IMR-90 (cell line): Measurements from ENCODE around the gene AFAP1L1. TPM values are rescaled to one million over a fixed set of nuclear protein-coding genes. Genes with fewer than 3 reads are reported as not detected.

Experiments
- ATAC-seq: fragments of 200-7000 bp; cut with Tn5 transposase; 2 replicates; pipeline ENCODE4 v1.9.1; 2020; ENCODE audit warnings: low read depth, mild to moderate bottlenecking, moderate library complexity
- BruUV-seq: library from RNA; stranded (reverse); fragments of 400-500 nt; replicated peaks from 2 replicates; lab custom pipeline; 2021; lab: Mats Ljungman, UMichigan
- CTCF ChIA-PET: fragments of 300-600 bp; formaldehyde crosslinking; extraction: SDS; loops from one replicate; lab custom pipeline; 2021; ENCODE audit warnings: antibody characterized with exemption; lab: Yijun Ruan, JAX
- POLR2A ChIA-PET: fragments of 300-600 bp; sonication (Branson Sonifier 250); formaldehyde crosslinking; loops from one replicate; lab custom pipeline; 2022; ENCODE audit warnings: antibody characterized with exemption; ENCODE audit not compliant: unreplicated experiment; lab: Charles Lee
- DNase-seq: peaks from one replicate; pipeline ENCODE4 v3.0.0; 2013
- H2AFZ ChIP-seq: replicated peaks from 2 replicates; pipeline ENCODE3; 2013; ENCODE audit warnings: low read length, mild to moderate bottlenecking; ENCODE audit not compliant: poor library complexity
- H2AK5ac ChIP-seq: 2 replicates; pipeline ENCODE4 v1.6.1; 2013; ENCODE audit warnings: low read depth, low read length, inconsistent platforms
- H2AK9ac ChIP-seq: replicated peaks from 2 replicates; pipeline ENCODE3; 2013; ENCODE audit warnings: mild to moderate bottlenecking, low read depth, low read length, moderate library complexity; ENCODE audit not compliant: poor library complexity
- H2BK120ac ChIP-seq: 2 replicates; pipeline ENCODE4 v1.6.1; 2013; ENCODE audit warnings: low read depth, low read length, inconsistent platforms
- H2BK15ac ChIP-seq: 3 replicates; pipeline ENCODE4 v1.6.1; 2013; ENCODE audit warnings: low read depth, low read length, inconsistent platforms
- H2BK20ac ChIP-seq: 2 replicates; pipeline ENCODE4 v1.6.1; 2013; ENCODE audit warnings: low read depth, mild to moderate bottlenecking, inconsistent platforms, low read length, moderate library complexity
- H2BK5ac ChIP-seq: 2 replicates; pipeline ENCODE4 v1.6.1; 2013; ENCODE audit warnings: mild to moderate bottlenecking, low read depth, low read length, inconsistent platforms; ENCODE audit not compliant: poor library complexity, severe bottlenecking
- H3K14ac ChIP-seq: replicated peaks from 2 replicates; pipeline ENCODE4 v1.6.1; 2013; ENCODE audit warnings: low read depth, low read length, inconsistent platforms
- H3K18ac ChIP-seq: 2 replicates; pipeline ENCODE4 v1.6.1; 2013; ENCODE audit warnings: low read depth, low read length, control low read depth
- H3K23ac ChIP-seq: 2 replicates; pipeline ENCODE4 v1.6.1; 2013; ENCODE audit warnings: low read depth, low read length, inconsistent platforms
- H3K27ac ChIP-seq: 2 replicates; pipeline ENCODE4 v1.5.1; 2013; ENCODE audit warnings: mild to moderate bottlenecking, control low read depth, low read length; ENCODE audit not compliant: insufficient read depth
- H3K27me3 ChIP-seq: 2 replicates; pipeline ENCODE4 v1.6.1; 2013; ENCODE audit warnings: low read length; ENCODE audit not compliant: control insufficient read depth, insufficient read depth
- H3K36me3 ChIP-seq: 2 replicates; pipeline ENCODE4 v1.6.1; 2013; ENCODE audit warnings: low read length, mixed read lengths; ENCODE audit not compliant: control insufficient read depth, insufficient read depth
- H3K4ac ChIP-seq: 2 replicates; pipeline ENCODE4 v1.6.1; 2013; ENCODE audit warnings: low read depth, low read length, inconsistent platforms
- H3K4me1 ChIP-seq: 2 replicates; pipeline ENCODE4 v1.6.1; 2013; ENCODE audit warnings: low read length, mixed read lengths; ENCODE audit not compliant: control insufficient read depth, insufficient read depth
- H3K4me2 ChIP-seq: 2 replicates; pipeline ENCODE4 v1.6.1; 2013; ENCODE audit warnings: low read depth, mild to moderate bottlenecking, control low read depth, low read length, moderate library complexity
- H3K4me3 ChIP-seq: 2 replicates; pipeline ENCODE4 v1.5.1; 2013; ENCODE audit warnings: low read depth, mild to moderate bottlenecking, control low read depth, low read length, moderate library complexity; ENCODE audit not compliant: insufficient read depth
- H3K56ac ChIP-seq: 2 replicates; pipeline ENCODE4 v1.6.1; 2013; ENCODE audit warnings: low read length, inconsistent platforms; ENCODE audit not compliant: insufficient read depth; ENCODE audit errors: extremely low read depth
- H3K79me1 ChIP-seq, 2 experiments: 2 replicates each; pipeline ENCODE4 v1.6.1; 2013; ENCODE audit warnings: low read length in 2 of 2, inconsistent platforms in 1 of 2, low read depth in 1 of 2
- H3K9ac ChIP-seq: 2 replicates; pipeline ENCODE4 v1.6.1; 2013; ENCODE audit warnings: low read depth, low read length, control low read depth
- H3K9me1 ChIP-seq: 2 replicates; pipeline ENCODE4 v1.6.1; 2013; ENCODE audit warnings: low read length, inconsistent platforms; ENCODE audit not compliant: insufficient read depth
- H3K9me3 ChIP-seq: 2 replicates; pipeline ENCODE4 v1.6.1; 2013; ENCODE audit warnings: low read length; ENCODE audit not compliant: control insufficient read depth, insufficient read depth
- H4K20me1 ChIP-seq: 2 replicates; pipeline ENCODE4 v1.6.1; 2013; ENCODE audit warnings: low read length, inconsistent platforms; ENCODE audit not compliant: insufficient read depth
- H4K5ac ChIP-seq: 2 replicates; pipeline ENCODE4 v1.6.1; 2013; ENCODE audit warnings: mild to moderate bottlenecking, low read depth, low read length, control low read depth
- H4K8ac ChIP-seq, 2 experiments: 2 replicates each; pipeline ENCODE4 v1.6.1; 2013; ENCODE audit warnings: low read depth in 2 of 2, low read length in 2 of 2, control low read depth in 1 of 2, inconsistent platforms in 1 of 2
- H4K91ac ChIP-seq: 2 replicates; pipeline ENCODE4 v1.6.1; 2013; ENCODE audit warnings: low read depth, low read length, inconsistent platforms; ENCODE audit not compliant: insufficient read depth
- CEBPB ChIP-seq: IDR thresholded peaks from 2 replicates; pipeline ENCODE4 v1.6.1; 2012; ENCODE audit warnings: low read depth, low read length, improper control_type of control experiment
- CTCF ChIP-seq: conservative IDR thresholded peaks from 2 replicates; pipeline ENCODE4 v1.5.1; 2012; ENCODE audit warnings: mild to moderate bottlenecking, low read depth, low read length, improper control_type of control experiment
- WGBS, 2 experiments: methylation state at CpG; one replicate each; pipeline versions ENCODE4 v1.1.5 to v1.1.7; 2013; ENCODE audit warnings: missing lambda C conversion rate in 2 of 2; ENCODE audit not compliant: insufficient read length in 1 of 2; ENCODE audit errors: extremely low coverage in 2 of 2; 5-methylcytosine and 5-hydroxymethylcytosine counted together
- dilution Hi-C: fragments of 300-500 bp; cut with HindIII; formaldehyde crosslinking; loops from one replicate; pipeline ENCODE4 v1.14.3; 2018; ENCODE audit warnings: low sequenced_read_pairs; ENCODE audit not compliant: unreplicated experiment
- in situ Hi-C: fragments of 300-500 bp; cut with MboI; formaldehyde crosslinking; loops from 3 replicates; pipeline ENCODE4 v1.14.3; 2019; ENCODE audit warnings: low sequenced_read_pairs, inconsistent platforms, mixed read lengths
- intact Hi-C: fragments of 100-400 bp; cut with micrococcal nuclease; formaldehyde crosslinking; loops from 2 replicates; pipeline ENCODE4 v1.10.0; 2022
- polyA plus RNA-seq, 3 experiments: library from polyadenylated mRNA; depleted of rRNA; stranded (reverse); fragments of >200 nt; gene quantifications; 2 replicates each; pipeline ENCODE4 v1.2.3, GENCODE V29; 2012; ENCODE audit warnings: low replicate concordance in 1 of 3
- total RNA-seq: library from RNA; depleted of rRNA; stranded (reverse); fragments of >200 nt; gene quantifications from 2 replicates; pipeline ENCODE4 v1.2.3, GENCODE V29; 2012

AFAP1L1 gene
- total and polyA plus RNA-seq, 2 of the 4 experiments (the other 2 are of a cell fraction), result 3.3 to 5.7 TPM

GRCh38 chr5:149323621-149324205 is 52.1 kb downstream of the AFAP1L1 start:
- Histone ChIP-seq H2AK5ac (no peak overlapping the region), H2BK5ac (no peak overlapping the region), H3K4me3 (no peak overlapping the region), H3K27ac (no peak overlapping the region), H3K36me3 (no peaks in the 10 kb centered on the region), H3K9me1 (peaks cover 16% of the 10 kb centered on the region), H4K20me1 (no peaks in the 10 kb centered on the region), H3K27me3 (no peaks in the 10 kb centered on the region), H3K23ac (no peak overlapping the region), H3K18ac (peak overlapping the region; percentile 21; the same call in 1 of the 2 replicates), H3K4me1 (peaks cover 11% of the 10 kb centered on the region), H2BK120ac (no peak overlapping the region; the same call in 1 of the 2 replicates), H3K14ac (no peak overlapping the region), H2BK20ac (no peak overlapping the region), H3K4me2 (no peak overlapping the region), H3K56ac (no peak overlapping the region), H3K79me1 (no peaks in the 10 kb centered on the region), H2AFZ (no peak overlapping the region), H2BK15ac (no peak overlapping the region), H3K9ac (no peak overlapping the region), H4K5ac (no peak overlapping the region; the same call in 1 of the 2 replicates), H3K9me3 (no peaks in the 10 kb centered on the region), H2AK9ac (no peak overlapping the region), H4K8ac (no peak overlapping the region), H3K4ac (no peak overlapping the region), H4K91ac (no peak overlapping the region)
- ATAC-seq (no peak), DNase-seq (no peak)
- CTCF ChIA-PET, result interaction anchor here (0.8 to 1.6 kb wide), 3 partner anchors 15 to 48 kb away, joined by 3 to 4 read pairs (median 3); no protein-coding TSS in a partner anchor
- TF ChIP-seq CEBPB, result peak; percentile 24; the same call in 1 of the 2 replicates
- no peak for TF ChIP-seq CTCF
- intact Hi-C loops, result no loop called here
- in situ Hi-C loops, result no loop called here
- BruUV-seq, result no TSS peak
- POLR2A ChIA-PET, result interaction anchor here (0.6 kb wide), 1 partner anchor 21 kb away, joined by 4 read pairs; no protein-coding TSS in a partner anchor
- dilution Hi-C loops, result no loop called here
- no CpG with 5 or more reads among the region's 2 CpGs for WGBS, 2 experiments
